OCI-LY7 (cell line): Measurements from ENCODE around the gene CDKAL1.

Source experiments
- EZH2phosphoT487 ChIP-seq: fragments of 200-600 bp; sonication (generic); IDR thresholded peaks from 2 replicates; pipeline ENCODE4 v1.6.1; 2018; ENCODE audit warnings: low read depth, borderline replicate concordance, mild to moderate bottlenecking, mixed run types, antibody characterized with exemption, low read length, moderate library complexity, mixed read lengths
- TF ChIP-seq, protein P1 (sequence below): fragments of 200-600 bp; sonication (generic); conservative IDR thresholded peaks from 2 replicates; pipeline ENCODE4 v1.5.1; 2014; ENCODE audit warnings: mild to moderate bottlenecking, antibody characterized with exemption, low read length, moderate library complexity, mixed read lengths

DNA sequence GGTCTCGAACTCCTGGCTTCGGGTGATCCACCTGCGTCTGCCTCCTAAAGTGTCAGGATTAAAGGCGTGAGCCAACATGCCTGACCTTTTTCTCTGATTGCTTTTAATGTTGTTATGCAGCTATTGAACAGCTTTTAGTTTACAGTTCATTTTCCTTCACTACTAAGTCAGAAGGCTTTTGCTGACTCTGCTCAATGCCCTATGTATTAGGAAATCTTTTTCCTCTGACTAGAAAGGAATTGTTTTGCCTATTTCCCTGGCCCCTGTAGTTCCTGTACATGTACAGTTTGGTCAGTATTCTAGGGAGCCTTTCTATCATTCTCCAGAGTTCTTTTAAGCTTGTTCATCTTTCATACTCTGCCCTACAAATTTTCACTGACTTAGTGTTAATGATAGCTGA is 280.2 kb downstream of the CDKAL1 start:
- TF ChIP-seq EZH2phosphoT487 = no peak
- TF ChIP-seq, protein P1, sequence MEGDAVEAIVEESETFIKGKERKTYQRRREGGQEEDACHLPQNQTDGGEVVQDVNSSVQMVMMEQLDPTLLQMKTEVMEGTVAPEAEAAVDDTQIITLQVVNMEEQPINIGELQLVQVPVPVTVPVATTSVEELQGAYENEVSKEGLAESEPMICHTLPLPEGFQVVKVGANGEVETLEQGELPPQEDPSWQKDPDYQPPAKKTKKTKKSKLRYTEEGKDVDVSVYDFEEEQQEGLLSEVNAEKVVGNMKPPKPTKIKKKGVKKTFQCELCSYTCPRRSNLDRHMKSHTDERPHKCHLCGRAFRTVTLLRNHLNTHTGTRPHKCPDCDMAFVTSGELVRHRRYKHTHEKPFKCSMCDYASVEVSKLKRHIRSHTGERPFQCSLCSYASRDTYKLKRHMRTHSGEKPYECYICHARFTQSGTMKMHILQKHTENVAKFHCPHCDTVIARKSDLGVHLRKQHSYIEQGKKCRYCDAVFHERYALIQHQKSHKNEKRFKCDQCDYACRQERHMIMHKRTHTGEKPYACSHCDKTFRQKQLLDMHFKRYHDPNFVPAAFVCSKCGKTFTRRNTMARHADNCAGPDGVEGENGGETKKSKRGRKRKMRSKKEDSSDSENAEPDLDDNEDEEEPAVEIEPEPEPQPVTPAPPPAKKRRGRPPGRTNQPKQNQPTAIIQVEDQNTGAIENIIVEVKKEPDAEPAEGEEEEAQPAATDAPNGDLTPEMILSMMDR = no peak
